ENCODE measurements around the gene KIAA0753. TPM values are rescaled to one million over a fixed set of nuclear protein-coding genes. Genes with fewer than 3 reads are reported as not detected.

KIAA0753 gene
- total and polyA plus RNA-seq, 2 of the 8 experiments (the other 6 are each of a cell fraction or from before 2014, with no cell fraction given) = 5.0 to 27.1 TPM

DNA sequence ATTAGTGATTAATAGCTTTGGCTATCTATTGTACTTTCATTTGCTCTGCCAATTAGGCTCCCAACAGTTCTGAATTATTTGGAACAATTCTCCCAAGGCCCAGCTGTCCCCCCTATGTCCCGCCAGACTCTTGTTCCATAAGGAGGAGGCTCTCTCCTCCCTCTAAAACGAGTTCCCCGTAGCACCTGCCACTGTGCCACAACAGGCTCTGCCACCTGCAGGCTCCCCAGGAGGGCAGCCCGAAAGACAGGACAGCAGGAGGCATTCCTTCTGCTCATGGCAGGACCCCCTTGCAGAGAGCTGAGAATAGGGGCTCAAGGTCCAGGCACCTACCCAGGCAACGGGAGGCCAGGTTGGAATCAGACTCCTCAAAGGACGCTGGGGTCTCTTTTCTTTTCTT lies 93.2 kb downstream of the KIAA0753 start:
- Histone ChIP-seq H3K36me3 (ENCODE audit: control insufficient read depth in 2 of 4, insufficient read depth in 4 of 4, low read length in 3 of 4) (no peaks in the 10 kb centered on the region), H2BK120ac (replicated peaks; ENCODE audit: low read depth, low read length) (no peak overlapping the region), H4K5ac (ENCODE audit: insufficient read length, low read depth, low read length) (no peak overlapping the region), H3K4me1 (replicated peaks in 1 of 4; ENCODE audit: control insufficient read depth in 3 of 4, insufficient read depth in 4 of 4, low read length in 3 of 4) (peaks cover 0 to 20% (median 5%) of the 10 kb centered on the region in 4 experiments; a peak in 6 of 7 replicates), H3K23ac (ENCODE audit: insufficient read length) (no peak overlapping the region), H2BK20ac (ENCODE audit: low read length) (no peak overlapping the region), H3K56ac (replicated peaks; ENCODE audit: insufficient read length, low read depth, low read length) (no peak overlapping the region), H2AFZ (ENCODE audit: low read length) (no peak overlapping the region), H2AK5ac (ENCODE audit: low read depth, low read length) (no peak overlapping the region), H2BK15ac (ENCODE audit: low read length) (no peak overlapping the region), H3K79me2 (ENCODE audit: control insufficient read depth in 1 of 2, insufficient read depth in 2 of 2, low read length in 2 of 2) (no peaks in the 10 kb centered on the region), H3K18ac (ENCODE audit: extremely low read depth, low read length) (no peak overlapping the region; the same call in 1 of the 2 replicates), H3K4me2 (ENCODE audit: insufficient read depth in 1 of 2, low read depth in 2 of 2, low read length in 2 of 2) (no peak overlapping the region), H3K23me2 (ENCODE audit: low read depth, low read length) (no peaks in the 10 kb centered on the region; the same call in 1 of the 2 replicates), H3K4me3 (ENCODE audit: extremely low read depth in 1 of 4, insufficient read depth in 2 of 4, low read depth in 3 of 4, low read length in 4 of 4) (no peak overlapping the region), H4K91ac (replicated peaks; ENCODE audit: insufficient read length, low read length) (no peak overlapping the region), H3K27me3 (replicated peaks in 1 of 4; ENCODE audit: control insufficient read depth in 3 of 4, extremely low read depth in 1 of 4, insufficient read depth in 3 of 4, low read length in 3 of 4) (0 out of 7 replicates have a peak, but pooled peaks cover 0 to 2% (median 0%) of the 10 kb centered on the region in 4 experiments), H3K4ac (replicated peaks; ENCODE audit: insufficient read length, low read depth, low read length) (no peak overlapping the region), H3K9me3 (ENCODE audit: insufficient read depth in 2 of 2, low read depth in 1 of 2, low read length in 1 of 2) (no peaks in the 10 kb centered on the region), H3K9ac (replicated peaks in 1 of 4; ENCODE audit: extremely low read depth in 1 of 4, low read depth in 3 of 4, low read length in 3 of 4) (no peak overlapping the region), H2BK5ac (ENCODE audit: low read depth, low read length) (no peak overlapping the region), H3K79me1 (ENCODE audit: low read depth, low read length) (no peaks in the 10 kb centered on the region; the same call in 1 of the 2 replicates), H4K8ac (ENCODE audit: extremely low read depth, insufficient read depth, low read length) (no peak overlapping the region), H4K20me1 (replicated peaks in 1 of 2; ENCODE audit: control insufficient read depth in 1 of 2, insufficient read depth in 2 of 2, low read length in 2 of 2) (no peaks in the 10 kb centered on the region), H2BK12ac (ENCODE audit: low read depth, low read length) (no peak overlapping the region), H3K27ac (ENCODE audit: low read depth, low read length) (no peak overlapping the region), H3K14ac (ENCODE audit: insufficient read length) (no peak overlapping the region)
- POLR2A ChIA-PET (ENCODE audit: partially characterized antibody) = interaction anchor here (1.3 kb wide), 1 partner anchor 16 kb away, joined by 3 read pairs; no protein-coding TSS in a partner anchor
- DNase-seq (ENCODE audit: low read depth in 1 of 2, low spot score in 2 of 2) = no peak
- FAIRE-seq = no peak
- CTCF ChIA-PET (ENCODE audit: partially characterized antibody) = interaction anchor here (1.1 to 1.7 kb wide), 3 partner anchors 15 to 79 kb away, joined by 3 to 7 read pairs (median 4); no protein-coding TSS in a partner anchor
- 82% methylated on average over 6 of the region's 6 CpGs; no CpG with 5 or more reads in 1 of the 2 experiments for WGBS, 2 experiments (ENCODE audit: extremely low coverage in 1 of 2, insufficient coverage in 1 of 2, insufficient read length in 1 of 2, insufficient replicate concordance in 2 of 2, low coverage in 1 of 2, low lambda C conversion rate in 2 of 2, missing lambda C conversion rate in 1 of 2)
- TF ChIP-seq RAD21 (IDR thresholded peaks at IDR 0.05 in 1 of 2, conservative IDR thresholded peaks at IDR 0.05 in 1 of 2; ENCODE audit: low read depth in 2 of 2, low read length in 2 of 2) = no peak
